Jurkat, Clone E6-1 (cell line): Measurements from ENCODE around the gene HRH3.

Experiments
- DNase-seq: peaks from one replicate; pipeline ENCODE4 v3.0.0-alpha.2; 2011; ENCODE audit warnings: low read depth, low spot score
- H3K4me3 ChIP-seq: 2 replicates; pipeline ENCODE4 v1.5.1; 2011; ENCODE audit warnings: mild to moderate bottlenecking, low read length, control low read depth, moderate library complexity

Gene HRH3

DNA sequence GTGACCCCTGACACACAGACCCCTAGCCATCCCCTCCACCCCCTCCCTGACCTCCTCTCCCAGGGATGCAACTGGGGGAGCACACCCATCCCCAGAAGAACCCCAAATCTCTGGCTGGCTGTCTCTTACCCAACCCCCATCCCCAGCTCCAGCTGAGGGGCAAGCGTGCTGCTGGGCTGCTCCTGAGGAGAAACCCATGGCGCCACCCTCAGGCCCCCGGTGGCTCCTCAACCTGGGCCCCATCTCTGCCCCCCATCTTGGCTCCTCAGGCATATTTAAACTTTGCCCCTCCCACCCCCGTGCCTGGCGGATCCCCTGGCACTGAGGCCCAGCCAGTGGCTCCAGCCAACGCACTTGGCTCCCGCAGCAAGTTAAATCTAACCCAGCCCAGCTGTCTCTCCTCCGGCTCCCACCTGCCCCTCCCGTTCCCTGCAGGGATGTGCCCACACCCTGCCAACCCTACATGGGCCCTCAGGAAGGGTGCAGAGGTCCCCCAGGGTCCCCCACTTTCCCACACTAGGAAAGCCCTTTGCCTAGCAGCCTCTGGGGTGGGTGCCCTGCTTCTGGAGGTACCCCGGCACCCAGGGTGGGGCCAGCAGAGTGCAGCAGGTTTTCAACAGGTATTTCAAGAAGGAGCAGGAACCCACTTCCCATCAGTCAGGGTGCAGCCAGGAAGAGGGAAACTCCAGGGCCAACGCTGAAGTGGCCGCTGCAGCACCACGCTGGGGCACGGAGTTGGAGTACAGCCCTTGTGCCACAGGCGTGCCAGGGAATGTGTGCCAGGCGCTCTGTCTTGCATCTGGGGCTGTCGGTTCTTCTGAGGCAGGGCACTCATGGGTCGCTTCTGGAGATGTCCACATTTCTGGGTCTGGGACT is 12.9 kb upstream of the HRH3 start:
- no peak for DNase-seq
- no peak overlapping the region for H3K4me3 ChIP-seq

DNA sequence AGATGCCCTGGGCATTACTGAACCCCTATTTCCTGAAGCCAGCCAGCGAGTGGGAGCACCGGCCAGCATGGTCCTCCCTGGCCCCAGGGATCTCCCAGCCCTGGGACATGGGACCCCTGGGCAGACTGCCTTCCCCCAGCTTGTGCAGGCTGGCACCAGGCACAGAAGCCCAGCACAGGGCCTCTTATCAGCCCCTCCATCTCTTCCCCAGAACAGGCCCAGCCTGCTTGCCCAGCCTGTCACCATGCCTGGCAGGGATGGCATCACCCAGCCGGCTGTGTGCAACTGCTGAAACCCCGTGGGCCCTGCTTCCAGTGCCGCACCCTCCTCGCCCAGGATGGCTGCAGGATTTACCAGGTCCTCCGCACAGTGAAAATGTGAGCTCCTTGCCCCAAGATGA is 12.1 kb upstream of the HRH3 start:
- no peak for DNase-seq

DNA sequence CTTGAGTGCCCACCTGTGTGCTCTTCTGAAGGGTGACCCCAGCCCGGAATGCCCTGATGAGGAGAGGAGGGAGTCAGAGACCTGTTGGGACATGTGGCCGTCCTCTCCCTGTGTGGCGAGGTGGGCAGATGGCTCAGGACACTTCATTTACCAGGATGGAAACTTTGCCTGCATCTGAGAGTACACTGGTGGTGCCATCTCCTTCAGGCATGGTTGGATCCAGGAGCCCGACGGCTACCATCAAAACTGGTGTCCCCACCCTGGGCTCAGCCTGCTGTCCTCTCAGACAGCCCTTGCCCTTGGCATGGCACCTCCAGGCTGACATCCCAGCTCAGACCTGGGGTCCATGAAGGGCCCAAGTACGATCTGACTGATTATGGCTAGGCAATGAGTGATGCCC is 11.2 kb upstream of the HRH3 start:
- DNase-seq = no peak
- H3K4me3 ChIP-seq = no peak overlapping the region

More for the DNA sequence above, 12.1 kb upstream of the HRH3 start:
- H3K4me3 ChIP-seq = no peak overlapping the region

DNA sequence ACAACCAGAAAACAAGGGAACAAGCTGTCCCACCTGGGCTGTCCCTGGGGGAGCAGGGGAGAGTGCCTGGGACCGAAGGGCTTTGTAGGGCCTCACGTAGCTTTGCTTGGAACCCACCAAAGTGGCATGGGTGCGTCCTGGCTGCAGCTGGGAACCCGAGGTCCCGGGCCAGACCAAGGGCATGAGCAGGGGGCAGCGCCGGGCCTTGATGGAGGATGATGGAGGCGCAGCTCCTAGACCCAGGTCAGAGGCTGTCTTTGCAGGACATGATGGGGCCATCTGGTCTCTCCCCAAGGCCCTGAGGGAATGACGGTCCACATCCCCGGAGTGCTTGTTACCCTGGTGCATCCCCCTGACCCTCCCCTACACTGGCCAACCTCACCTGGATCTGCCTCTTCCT is 10.6 kb upstream of the HRH3 start:
- H3K4me3 ChIP-seq = no peak overlapping the region
- no peak for DNase-seq

DNA sequence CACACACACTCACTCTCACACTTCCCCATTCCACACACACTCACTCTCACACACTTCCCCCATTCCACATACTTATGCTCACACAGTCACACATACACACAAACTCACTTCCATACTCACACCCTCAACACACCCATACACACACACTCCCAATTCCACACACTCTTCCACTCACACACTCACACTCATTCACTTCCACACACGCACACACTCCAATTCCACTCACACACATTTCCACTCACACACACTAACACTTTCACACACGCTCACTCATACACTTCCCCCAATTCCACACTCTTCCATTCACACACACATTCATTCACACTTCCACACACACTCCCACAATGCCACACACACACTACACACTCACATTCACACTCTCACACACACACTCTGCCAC is 10.2 kb upstream of the HRH3 start:
- H3K4me3 ChIP-seq = no peak overlapping the region
- no peak for DNase-seq

DNA sequence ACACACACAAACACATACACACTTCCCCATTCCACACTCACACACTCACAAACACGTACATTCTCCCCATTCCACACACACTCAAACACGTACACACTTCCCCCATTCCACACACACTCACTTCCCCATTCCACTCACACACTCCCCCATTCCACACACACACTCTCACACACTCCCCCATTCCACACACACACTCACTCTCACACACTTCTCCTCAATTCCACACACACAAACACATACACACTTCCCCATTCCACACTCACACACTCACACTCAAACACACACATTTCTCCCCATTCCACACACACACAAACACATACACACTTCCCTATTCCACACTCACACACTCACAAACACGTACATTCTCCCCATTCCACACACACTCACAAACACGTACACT is 9.6 kb upstream of the HRH3 start:
- H3K4me3 ChIP-seq = no peak overlapping the region
- no peak for DNase-seq

DNA sequence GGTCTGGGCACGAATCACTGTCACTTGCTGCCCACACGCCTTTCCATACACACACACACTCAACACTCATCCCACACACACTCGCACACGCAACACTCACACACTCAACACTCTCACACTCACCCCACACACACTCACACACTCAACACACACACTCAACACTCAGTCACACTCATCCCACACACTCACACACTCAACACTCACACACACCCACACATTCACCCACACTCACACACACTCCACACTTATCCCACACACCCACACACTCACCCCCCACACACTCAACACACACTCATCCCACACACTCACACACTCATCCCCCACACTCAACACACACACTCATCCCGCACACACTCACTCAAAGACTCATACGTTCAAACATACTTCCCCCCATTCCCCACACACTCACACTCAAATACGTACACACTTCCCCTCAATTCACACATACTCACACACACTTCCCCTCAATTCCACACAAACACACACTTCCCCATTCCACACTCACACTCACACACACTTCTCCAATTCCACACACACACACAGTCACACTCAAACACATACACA is 9.0 kb upstream of the HRH3 start:
- no peak for DNase-seq
- H3K4me3 ChIP-seq = no peak overlapping the region

DNA sequence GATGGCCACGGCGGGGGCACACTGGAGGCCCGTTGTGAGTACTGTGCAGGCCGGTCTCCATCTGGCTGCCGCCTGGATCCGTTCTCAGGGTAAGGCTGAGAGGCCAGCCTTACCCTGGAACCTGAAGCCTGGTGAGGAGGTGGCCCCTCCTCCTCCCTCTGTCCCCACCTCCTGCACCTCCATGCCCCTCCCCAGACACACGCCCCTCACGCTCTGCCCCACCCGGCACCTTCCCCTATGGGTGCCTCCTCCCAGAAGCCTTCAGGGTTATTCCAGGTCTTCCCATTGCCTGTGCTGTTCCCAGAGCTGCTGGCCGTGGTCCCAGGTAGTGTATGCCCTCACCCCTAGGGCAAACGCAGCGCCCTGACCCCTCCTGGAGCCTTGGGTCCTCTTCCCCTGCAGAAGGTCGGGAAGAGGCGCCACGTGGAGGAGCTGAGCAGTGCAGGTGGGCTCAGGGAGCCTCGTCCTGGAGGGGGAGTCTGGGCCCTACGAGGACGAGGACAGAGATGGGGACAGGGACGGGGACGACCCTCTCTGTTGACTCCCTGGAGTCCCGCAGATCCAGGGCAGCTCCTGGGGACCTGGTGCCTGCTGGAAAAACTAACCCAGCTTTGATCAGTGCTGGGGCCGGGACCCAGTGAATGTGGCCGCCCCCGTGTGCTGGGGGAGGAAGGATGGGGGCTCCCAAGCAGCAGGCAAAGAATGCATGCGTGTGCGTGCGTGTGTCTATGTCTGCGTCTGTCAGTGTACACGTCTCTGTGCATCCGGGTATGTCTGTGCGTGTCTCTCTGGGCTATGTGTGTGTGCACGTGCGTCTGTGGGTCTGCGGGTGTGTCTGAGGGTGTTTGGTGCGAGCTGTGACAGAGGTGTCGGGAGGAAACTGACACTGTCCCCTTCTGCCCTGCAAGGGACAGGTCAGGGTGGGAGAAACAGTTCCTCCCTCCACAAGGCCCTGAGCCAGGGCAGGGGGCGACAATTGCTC is 8.2 kb upstream of the HRH3 start:
- no peak overlapping the region for H3K4me3 ChIP-seq
- no peak for DNase-seq

DNA sequence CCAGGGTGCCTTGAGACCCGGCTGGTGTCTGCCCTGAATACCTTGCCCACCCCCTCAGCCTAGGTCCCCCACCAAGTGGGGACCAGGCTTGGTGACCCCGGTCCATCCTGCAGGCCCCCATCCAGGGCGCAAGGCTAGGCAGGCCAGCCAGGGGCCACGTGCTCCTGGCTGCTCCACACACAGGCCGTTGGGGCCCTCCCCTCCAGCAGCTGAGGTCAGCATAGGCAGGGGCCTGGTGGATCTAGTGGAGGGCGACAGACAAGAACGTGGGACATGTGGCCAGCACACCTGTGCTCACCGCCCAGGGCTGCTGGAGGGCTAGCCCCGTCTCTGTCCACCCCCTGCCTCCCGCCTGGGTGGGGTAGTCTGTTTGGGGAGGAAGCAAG is 7.5 kb upstream of the HRH3 start:
- H3K4me3 ChIP-seq = no peak overlapping the region
- no peak for DNase-seq

DNA sequence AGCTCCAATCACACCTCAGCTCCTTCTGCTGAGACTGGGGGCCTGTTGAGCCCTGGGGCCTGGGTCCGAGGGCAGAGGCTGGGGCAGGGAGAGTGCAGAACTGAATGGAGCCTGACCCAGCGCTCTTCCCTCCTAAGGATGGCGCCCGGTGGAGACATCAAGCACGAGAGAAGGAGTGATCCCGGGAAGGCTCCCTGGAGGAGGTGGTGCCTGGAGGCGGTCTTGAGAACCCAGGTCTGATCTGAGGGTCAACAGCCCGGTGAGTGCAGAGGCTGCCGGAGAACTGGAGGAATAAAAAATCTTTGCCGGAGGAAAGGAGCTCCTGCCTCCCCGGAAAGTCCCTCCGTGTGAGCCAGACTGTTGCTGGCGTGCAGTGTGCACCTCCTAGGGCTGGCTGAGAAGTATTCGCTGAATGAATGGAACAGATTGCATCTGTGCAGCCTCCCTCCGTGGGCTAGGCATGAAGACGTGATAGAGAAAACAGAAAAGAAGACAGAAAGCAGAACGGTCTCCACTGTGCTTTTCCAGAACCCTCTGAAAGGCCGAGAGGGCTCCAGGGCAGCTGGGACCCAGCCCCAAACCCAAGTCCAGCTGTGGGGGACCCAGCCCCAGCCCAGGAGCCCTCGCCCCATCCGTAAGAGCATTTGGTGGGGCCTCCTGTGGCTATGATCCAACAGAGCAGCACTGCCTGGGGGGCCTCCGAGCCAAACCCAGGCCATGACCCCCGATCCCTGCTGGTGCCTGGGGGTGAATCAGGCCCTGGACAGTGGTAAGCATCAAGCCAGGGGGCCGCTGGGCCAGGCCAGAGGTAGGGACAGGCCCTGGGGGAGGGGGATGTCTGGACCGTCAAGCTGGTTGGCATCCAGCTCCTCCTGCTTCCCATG is 6.9 kb upstream of the HRH3 start:
- no peak overlapping the region for H3K4me3 ChIP-seq

DNA sequence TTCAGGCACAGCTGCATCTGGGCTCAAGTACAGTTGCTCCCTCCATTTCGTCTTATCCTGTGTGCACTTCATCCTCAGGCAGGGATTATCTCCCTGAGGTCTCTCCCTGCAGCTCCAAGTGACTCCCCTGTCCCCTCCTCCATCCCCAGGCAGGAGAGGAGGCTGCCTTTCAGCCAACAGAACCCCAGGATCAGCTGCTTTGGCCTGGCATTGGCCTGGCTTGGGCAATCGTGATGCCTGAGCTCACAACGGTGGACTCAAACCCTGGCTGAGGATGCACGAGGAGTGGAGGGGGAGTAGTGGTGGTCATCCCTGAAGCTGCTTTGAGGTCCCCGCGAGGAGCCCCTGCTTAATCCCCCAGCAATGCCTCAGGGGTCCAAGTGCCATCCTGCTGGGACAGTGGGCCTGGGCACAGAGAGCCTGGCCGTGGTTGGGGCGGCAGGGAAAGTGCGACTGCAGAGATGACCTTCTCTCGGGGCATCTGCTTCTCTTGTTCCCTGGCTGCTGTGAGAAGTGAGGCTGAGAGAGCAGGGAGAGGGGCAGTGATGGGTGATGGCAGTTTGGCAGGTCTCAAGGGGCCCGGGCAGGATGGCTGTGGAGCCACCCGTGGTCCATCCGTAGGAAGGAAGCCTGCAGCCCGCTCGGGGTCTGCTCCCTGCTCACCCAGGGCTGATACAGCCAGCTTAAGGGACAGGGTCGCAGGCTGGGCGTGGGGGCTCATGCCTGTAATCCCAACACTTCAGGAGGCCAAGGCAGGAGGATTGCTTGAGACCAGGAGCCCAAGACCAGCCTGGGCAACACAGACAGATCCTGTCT is 6.0 kb upstream of the HRH3 start:
- no peak overlapping the region for H3K4me3 ChIP-seq
- no peak for DNase-seq

More for the DNA sequence above, 6.9 kb upstream of the HRH3 start:
- DNase-seq = no peak

DNA sequence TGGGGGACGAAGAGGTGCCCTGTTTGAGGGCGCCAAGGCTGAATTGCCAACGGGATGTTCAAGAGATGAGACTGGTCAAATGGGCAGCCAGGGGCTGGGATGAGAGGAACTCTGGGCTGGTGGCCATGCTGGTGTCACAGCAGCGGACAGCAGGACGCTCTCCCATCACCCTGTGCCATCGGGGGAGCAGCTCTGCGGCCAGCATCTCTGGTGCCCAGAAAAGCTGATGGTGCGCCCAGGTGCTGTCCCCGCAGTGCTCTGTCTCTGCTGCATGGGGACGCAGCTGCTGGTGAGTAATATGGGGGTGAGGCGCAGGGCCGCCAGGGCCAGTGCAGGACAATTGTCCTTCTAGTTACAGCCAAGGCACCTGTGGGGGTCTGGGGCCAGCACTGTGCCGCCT is 4.9 kb upstream of the HRH3 start:
- no peak for DNase-seq
- H3K4me3 ChIP-seq = no peak overlapping the region

DNA sequence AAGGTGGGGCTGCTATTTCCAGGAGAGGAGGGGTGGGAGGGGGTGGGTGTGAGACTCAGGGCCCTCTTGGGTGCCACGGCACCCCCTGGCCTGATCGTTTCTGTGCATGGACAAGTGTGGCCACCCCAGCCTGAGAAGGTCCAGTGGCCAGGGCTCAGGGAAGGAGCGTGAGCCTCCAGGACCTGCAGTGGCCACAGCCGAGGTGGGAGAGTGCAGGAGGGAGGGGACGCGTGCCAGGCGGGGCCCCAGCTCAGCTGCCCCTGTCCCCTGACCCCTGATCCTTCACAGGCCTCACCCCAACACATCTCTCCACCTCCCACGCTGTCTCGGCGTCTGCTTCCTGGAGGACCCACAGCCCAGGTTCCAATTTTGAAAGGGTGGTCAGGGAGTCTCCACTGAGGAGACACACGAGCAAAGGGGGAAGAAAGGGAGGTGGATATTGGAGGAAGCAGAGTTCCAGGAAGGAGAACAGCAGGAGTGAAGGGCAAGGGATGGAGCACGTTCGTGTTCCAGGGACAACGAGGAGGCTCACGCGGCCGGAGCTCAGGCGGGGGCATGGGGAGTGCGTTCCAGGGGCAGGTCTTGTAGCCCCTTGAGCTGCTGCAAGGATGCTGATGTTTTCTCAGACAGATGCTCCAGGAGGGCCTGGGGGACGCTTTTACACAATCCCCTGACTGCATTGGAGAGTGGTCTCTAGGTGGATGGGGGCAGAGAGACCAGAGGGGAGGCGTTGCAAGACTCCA is 4.2 kb upstream of the HRH3 start:
- no peak overlapping the region for H3K4me3 ChIP-seq
- no peak for DNase-seq

DNA sequence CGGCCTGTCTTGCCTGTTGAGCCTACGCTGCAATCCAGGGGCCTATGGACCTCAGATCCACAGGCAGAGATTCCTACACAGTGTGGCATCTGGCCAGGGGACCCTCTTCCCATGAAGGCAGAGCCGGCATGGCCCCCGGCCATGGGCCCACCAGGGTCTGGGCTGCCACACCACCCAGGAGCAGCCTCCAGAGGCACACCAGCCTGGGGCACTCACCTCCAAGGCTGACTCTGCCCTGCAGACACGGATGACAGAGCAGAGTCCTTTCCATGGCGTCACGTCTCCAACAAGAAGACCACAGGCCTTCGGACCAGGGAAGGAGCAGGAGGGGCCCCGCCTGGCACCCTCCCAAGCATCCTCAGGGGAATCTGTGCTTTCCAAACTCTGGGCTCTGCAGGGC is 3.5 kb upstream of the HRH3 start:
- no peak for DNase-seq

DNA sequence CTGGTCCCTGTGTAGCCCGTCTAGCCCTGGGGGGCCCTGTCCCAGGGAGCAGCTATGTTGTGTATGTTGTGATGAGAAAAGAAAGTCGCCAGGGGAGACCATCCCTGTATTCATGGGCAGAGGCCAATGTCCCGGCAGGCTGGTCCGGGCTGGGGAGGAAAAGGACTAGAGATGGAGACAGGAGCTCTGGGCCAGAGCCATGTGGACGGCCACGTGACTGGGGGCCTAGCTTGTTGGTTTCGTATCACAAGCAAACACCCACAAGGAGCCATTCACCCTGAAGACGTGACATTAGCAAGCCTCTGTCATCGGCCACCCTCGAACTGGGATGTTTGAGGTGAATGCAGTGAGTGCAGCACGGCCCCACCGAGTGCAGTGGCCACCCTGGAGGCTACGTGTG is 2.9 kb upstream of the HRH3 start:
- DNase-seq = no peak
- no peak overlapping the region for H3K4me3 ChIP-seq

More for the DNA sequence above, 3.5 kb upstream of the HRH3 start:
- H3K4me3 ChIP-seq = no peak overlapping the region

DNA sequence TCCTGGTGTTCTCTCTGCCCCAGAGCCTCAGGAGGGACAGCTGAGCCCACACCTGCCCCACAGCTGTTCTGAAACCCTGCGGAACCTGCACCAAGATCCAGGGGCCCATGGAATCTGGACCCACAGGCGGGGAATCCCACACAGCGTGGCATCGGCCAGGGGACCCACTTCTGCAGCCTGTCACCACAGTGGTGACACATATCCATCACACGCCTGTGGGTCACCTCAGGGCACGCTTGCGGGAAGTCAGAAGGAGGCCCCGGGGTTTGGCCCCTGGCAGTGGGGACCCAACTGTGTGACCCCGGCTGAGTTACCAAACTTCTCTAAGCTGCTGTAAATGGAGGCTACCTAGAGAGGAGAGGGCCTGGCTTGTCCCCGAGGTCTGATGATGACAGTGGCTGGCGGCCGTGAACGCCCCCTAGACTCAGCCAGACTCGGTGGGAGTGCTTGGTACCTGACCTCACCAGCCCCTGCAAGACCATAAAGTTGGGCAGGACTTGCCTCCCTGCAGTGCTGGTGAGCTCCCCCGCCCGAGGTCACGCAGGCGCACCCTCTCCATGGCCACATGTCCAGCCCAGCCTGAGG is 2.3 kb upstream of the HRH3 start:
- no peak overlapping the region for H3K4me3 ChIP-seq
- no peak for DNase-seq
